GM21390 (cell line): Measurements from ENCODE around the gene B3GNT9.
"Not testable (repeated sequence)": the region's sequence is repeated elsewhere in the genome, so short reads cannot be mapped to it uniquely, and the experiment has no call there.

Experiments
- ATAC-seq: cut with Tn5 transposase; IDR thresholded peaks from one replicate; pipeline ENCODE4 v1.9.1; 2021; ENCODE audit not compliant: unreplicated experiment

The B3GNT9 gene

DNA sequence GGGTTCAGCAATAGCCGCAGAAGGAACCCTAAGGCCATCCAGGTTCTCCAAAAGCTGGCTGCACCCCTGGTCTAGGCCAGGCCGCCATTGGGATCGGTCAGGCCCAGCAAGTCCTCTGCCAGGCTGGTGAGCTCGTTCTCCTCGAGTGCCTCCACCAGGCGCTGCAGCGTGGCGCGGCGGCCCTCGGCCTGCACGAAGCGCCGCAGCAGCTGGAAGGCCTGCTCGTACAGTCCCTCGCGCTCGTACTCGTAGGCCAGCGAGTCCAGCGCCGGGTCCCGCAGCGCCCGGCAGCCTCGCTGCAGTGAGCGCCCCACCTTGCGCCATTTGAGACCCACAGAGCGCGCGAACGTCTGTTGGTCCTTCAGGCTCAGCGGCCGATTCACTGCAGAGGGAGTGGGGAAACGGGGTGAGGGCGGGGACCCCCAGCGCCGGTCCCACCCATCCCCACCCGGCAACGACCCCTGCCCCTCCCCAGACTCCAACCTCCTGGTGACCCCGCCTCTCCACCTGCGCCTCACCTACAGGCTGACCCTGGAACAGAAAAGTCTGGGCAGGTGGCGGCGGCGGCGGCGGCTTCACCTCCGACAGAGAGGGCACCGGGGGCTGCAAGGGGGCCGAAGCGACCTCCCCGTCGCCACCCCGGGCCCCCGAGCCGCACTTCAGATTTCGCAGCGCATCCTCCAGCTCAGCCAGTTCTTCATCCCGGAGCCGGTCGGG, 3.9 kb upstream of the B3GNT9 start:
- ATAC-seq: no peak

DNA sequence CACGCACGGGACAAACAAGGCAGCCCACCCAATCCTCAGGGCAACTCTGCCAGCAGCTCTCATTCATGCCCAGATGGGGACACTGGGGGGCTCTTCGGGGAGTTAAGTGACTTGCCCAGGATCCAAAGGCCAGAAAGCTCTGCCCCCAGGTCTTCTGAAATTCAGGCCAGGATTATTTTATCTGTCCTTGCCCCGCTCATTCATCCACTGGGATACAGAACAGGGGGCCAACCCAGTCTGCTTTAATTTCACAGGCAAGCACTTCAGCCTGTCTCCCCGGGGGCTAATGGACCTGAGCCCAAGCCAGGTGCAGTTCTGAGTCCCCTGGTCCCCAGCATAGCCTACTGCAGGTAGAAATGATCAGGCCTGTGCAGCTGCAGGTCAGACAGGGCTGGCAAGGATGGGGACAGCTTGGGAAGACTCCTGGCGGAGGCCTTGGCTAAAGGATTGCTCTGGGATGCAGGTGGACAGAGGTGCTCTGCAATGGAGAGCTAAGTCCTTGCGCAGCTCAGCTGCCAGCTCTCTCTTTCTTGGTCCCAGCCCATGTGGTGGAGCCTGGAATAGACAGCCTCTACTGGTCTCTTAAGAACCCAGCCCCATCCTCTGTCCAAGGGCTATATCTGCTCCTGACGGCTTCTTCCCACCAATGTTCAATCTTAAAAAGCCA, 766 bp upstream of the B3GNT9 start:
- no peak for ATAC-seq

DNA sequence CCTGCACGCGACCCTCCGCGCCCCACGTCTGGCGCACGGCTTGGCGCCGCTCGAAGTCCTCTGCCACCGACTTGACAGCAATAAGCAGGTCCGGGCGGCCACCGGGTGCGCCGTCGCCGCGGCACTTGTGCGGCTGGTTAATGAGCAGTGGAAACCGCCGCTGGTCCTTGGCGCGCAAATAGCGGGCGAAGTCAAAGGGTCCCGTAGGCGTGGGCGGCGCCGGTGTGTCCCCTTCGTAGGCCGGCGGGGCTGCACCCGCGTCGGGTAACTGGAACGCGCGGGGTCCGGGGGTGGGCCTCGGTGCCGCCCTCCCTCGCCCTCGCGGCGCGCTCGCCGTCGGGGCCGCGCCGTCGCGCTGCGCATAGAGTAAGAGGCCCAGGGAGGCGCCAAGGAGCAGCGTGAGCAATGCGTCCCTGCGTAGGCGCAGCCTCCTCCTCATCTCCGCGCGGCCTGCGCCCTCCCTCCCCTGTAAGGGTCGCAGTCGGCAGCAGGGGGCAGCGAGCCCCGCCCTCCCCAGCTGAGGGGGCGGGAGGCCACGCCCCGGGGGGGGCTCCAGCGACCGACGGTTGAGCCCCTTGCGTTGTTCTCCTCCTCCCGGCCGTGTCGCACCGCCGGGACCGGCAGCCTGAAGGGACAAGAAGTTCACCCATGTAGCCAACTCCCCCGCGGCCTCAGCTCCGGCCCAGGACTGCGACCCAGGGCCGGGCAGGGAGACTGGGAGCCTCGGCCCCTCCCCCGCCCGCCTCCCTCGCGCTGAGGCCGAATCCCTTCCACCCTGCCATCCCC, 558 bp downstream of the B3GNT9 start:
- peak; percentile 24 for ATAC-seq

DNA sequence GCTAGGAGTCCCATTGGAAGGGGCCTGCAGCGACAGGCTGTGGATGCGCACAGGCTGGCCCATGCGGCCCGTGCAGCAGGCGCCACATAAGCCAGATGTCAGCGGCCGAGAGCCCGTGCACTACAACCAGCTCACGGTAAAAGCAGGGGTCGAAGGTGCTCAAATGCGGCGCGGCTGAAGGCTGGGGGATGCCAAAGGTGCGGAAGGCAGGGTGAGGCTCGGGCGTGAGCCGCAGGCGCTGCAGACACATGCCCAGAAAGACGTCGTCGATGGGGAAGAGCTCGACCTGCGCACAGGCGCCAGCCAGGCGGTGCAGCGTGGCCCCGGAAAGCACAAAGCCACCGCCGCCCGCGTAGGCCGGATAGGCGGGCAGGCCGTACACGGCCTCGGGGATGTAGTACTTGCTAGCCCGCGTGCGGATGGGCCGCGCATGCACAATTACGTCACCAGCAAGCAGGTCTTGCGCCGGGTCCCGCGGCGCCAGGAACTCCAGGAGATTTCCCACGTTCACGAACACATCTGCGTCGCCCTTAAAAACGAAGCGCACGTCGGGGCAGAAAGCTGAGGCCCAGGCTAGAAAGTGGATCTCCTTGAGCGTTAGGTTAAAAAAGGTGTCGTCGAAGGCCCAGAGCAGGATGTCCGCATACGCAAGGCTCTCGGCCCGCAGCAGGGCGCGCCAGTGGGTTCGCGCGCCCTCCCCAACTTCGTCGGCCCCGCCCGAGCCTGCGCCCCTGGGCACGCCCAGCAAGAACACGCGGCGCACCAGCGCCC, 1.3 kb downstream of the B3GNT9 start:
- ATAC-seq: no peak

DNA sequence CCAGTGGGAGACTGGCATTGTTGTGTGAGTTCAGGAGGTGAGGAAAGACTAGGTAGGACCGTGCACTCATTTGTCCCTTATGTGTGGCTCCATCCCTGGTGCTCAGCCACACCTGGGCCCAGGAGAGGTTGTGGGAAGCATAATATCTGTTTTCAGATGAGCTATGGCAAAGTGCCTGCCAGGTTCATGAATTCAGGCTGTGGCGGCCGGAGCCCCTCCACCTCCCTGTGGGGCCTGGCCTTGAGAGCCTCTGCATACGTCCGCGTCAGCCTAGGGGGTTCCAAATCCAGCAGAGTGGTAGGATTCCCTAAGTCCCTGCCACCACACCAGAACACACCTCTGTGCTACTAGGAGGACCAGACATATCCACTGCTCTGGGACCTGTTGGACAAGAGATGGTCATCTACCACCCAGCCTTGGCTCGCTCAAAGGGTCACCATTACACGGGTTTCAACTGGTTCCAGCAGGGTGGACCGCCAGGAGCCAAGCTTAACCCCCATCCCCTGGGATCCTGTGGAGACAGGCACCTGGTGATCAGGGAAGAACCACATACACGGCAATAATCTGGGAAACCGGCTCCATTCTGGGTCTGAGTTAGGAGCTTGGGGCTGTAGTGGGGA, 2.0 kb downstream of the B3GNT9 start:
- ATAC-seq: no peak

DNA sequence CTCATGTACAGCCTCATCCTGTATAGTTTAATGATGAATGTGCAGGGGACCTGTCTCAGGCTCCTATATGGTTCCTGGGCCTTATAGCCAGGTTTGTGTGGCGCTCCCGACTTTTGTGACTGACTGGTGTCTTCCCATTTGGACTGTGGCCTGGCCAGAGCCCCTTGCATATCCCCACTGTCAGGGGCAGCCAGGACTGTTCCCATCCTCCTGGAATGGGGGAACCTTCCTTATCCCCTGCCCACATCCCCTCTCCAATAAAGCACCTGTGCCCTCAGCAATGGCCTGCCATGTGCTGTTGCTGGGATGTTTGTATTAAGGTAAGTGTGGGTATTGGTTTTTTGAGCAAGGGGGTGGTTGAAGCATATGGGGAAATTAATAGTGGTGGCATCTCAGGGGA, 2.6 kb downstream of the B3GNT9 start:
- no peak for ATAC-seq

DNA sequence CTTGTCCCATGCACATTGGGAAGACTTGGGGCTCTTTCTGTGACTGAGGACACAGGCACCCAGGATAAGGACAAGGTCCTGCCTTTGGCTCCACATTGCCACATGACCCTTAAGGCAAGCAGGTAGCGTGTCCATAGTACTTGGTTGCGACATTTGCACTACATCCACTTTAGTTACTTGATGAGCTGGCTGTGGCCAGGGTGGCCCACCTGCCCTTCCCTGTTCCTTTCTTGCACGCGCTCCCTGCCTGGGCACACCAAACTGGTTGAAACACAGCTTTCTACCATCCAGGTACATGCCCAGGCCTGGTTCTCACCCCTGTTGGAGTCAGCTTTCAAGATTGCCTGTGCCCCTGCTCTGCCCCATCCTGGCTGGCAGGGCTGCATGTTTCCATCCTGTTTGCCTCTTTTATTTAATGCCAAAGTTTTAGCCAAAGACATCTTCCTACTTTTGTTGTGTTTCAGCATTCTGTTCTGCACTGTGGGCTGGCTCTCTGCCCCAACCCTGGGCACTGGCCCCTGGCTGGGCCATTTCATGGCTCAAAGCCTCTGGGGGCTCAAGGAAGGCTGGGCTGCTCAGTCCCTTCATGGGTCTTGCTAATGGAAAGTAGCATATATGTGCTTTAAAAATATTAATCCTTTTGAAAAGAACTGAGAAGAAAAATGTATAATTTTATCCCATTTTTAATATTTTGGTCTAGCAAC, 3.2 kb downstream of the B3GNT9 start:
- no peak for ATAC-seq

DNA sequence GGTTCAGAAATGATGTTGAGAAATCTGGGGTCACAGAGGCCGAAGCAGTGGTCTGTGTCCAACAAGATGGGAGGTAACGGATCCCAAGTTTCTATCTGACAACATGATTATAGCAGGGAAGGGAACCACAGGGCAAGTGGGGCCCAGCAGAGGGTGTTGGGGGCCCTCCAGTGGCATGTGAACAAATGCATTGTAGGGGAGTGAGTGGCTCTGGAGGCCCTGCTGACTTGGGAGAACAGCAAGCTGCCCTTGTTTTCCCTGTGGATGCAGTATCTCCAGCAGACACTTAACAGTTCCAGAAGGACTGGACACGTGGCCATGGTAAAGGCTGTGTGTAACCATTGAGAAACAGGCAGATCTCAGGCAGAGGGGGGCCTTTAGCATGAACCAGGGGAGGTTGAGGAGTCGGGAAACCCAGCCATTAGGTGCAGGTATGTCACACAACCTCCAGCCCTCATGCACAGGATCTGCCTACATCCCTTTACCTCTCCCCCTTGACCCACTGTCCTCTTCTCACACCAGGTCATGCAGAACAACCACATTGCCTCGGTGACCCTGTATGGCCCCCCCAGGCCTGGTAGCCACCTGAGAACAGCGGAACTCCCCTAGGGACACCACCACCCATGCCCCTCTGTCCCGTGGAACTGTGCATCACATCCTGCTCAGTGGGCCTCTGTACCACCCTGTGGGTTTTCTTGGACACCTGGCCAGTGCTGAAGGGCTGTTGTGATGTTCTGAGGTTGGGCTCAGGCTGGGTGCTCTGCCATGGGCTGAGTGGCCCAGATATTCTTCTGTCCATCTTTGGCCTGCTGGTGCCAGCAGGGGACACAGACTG, 4.1 kb downstream of the B3GNT9 start:
- no peak for ATAC-seq

DNA sequence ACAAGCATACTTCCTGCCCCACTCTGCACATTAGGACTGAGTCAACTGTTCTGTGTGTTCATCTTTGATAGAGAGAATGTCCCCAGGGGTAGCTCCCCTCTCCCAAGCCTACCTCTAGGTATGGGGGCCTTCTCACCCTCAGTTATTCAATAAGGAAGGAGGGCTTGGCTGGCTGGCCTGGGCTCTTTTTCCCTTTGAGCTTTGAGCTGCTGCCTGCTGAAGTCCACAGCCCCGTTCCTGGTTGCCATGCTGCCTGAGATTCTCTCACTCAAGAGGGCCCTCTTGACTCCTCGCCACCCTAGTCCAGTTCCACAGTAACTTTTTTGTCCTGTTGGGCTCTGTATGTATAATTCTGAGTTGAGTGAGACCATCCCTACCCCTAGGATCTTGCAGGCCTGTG, 5.1 kb downstream of the B3GNT9 start:
- no peak for ATAC-seq

DNA sequence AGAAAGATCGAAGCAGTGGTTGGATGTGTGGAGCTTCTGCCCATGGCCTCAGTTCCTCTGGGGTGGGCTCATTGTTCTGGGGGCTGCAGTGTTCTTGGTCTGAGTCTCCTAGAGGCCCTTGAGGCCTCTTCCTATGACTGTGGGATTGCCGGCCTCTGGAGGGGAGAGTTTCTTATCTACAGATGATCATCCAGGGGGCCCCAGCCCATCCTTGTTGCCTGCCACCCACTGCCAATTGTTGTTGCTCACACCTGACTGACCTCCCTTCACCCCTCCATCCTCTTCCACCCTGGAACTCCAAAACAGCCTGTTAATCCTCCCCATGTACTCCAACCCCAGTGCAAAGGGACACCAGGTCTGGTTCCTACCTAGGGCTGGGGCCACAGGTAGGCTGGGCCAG, 5.9 kb downstream of the B3GNT9 start:
- no peak for ATAC-seq

DNA sequence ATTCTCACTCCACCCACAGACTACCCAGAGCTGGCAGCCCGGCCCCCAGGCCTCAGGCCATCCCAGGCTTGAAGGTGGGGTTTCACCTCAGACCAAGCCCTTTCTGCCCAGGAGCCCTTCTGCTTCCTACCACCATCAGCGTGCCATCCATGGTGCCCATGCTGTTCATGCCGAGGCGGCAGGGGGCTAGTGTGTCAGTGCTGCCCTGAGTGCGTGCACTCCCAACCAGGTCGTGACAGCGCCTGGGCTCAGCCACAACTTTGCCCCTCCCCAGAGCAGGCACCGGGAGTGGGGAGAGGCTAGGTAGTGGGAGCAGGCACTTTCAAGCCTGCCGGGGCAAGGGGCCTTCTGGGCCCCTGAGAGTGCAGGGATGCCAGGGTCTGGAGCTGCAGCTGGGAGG, 8.5 kb downstream of the B3GNT9 start:
- no peak for ATAC-seq

DNA sequence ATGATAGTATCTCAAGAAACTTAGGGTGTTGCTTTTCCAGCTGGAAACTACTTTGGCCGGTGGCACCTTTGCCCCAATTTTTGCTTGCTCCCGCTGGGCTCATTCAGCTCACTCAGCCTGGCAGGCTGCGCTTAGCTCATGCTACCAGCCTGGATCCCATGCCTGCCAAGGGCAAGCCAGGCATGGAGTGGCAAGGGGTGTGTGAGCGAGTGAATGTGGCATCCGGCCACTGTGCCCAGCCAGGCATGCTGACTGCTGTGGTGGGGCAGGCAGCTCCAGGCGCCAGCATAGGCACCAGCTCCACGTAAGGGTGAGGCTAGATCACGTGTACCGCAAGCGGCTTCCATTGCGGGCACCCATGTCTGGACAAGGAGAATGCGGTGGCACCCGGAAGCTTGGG, 9.4 kb downstream of the B3GNT9 start:
- no peak for ATAC-seq

DNA sequence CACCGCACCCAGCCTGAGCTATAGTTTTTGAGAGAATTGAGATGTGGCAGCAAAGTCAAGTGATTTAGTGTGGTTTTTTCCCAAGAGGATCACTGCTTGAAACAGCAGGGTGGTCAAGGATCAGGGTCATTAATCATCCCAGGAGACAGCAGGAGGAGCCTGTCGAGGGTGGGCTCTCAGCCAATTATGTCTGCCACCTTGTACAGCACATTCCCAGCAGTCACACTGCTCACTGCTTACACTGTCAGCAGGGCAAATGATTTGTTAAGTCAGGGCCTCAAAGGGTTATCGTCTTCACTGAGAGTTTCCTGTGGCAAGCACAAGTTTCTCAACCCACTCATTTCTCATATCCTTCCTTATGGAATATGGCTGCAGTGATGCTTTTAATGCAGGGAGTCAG, 13.2 kb downstream of the B3GNT9 start:
- ATAC-seq: no peak

DNA sequence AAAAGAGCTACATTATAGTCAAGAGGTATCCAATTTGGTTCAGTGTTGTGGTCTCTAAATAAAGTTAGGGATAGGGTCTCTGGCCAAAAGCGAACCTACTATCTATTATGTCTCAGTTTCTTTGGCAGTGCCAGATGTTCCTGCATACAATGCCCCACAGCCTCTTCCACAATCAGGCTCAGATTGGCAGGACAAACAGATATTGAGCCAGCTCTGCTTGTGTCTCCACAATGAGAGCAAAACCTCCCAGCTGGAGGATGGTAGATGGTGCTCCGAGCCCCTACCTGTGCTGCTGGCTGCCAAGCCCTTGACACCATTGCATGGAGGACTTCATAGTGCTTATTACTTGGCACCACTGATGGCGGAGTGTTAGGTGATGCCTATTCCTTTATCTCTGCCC, 21.4 kb downstream of the B3GNT9 start:
- no peak for ATAC-seq

DNA sequence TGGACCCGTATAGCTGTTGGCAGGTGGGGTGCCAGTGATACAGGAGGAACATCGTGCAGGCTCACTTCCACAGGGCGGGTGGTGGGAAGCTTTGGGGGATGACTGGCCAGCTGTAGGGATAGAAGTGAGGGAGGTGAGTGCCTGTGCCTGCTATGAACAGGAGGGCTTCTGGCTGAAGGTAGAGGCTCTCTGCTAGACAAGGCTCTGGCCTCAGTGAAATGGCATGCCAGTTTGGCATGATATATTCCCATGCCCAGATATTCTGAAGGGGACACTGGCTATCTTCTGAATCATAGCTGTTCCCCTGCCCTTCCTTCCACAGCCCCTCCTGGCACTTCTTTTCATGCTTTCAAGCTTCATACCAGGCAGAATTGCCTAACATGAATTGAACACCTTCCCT, 21.9 kb downstream of the B3GNT9 start:
- ATAC-seq: no peak

DNA sequence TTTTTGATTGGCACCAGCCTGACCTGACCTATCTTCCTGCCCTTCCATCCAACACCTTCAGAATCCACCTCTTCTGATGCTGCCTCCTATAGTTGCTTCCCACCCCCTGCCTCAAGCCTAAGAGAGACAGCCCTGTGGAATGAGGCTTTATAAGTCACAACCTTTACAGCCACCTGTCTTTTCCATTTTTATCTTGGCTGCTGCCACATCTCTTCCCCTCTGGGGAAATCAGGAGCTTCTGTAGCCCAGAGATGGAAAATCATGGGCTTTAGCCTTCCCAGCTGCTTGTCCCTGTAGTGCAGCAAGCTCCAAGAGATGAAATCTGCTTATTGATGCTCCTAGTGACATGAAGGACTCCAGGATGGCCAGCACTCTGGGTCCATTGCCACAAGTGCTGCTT, 22.4 kb downstream of the B3GNT9 start:
- ATAC-seq: no peak

DNA sequence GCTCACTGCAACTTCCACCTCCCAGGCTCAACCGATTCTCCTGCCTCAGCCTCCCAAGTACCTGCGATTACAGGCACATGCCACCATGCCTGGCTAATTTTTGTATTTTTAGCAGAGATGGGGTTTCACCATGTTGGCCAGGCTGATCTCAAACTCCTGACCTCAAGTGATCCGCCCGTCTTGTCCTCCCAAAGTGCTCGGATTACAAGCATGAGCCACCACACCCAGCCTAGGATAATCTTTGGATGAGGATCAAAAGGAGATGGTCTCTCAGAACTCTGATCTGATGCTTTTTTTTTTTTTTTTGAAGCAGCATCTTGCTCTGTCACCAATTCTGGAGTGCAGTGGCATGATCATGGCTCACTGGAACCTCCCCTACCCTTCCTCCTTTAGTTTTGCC, 28.0 kb downstream of the B3GNT9 start:
- ATAC-seq: not testable (repeated sequence)

DNA sequence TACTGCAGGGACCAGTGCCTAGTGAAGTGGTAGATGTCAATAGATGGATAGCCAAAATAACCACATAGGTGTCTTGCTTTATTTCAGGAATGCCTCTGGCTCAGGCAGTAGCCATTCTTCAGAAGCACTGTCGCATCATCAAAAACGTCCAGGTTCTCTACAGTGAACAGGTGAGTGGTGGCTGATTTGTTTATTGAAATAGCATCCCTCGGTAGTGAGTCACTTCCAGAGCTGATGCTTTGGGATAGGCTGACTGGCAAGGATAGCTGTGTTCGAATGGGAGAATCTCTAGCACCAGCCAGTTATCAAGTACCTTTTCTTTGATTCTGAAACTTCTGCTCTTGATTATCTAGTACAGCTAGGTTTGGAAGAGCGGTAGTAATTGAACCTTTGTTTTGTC, 30.8 kb downstream of the B3GNT9 start:
- ATAC-seq: no peak

DNA sequence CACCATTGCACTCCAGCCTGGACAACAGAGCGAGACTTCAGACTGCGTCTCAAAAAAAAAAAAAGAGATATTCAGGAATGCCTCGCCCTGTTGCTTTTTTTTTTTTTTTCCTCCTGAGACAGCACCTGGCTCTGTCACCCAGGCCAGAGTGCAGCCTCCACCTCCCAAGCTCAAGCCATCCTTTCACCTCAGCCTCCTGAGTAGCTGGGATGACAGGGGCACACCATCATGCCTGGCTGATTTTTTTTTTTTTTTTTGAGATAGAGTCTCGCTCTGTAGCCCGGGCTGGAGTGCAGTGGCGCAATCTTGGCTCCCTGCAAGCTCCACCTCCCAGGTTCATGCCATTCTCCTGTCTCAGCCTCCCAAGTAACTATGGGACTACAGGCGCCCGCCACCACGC, 33.1 kb downstream of the B3GNT9 start:
- ATAC-seq: no peak
